ENCODE measurements around the gene GJB1.

The GJB1 gene

DNA sequence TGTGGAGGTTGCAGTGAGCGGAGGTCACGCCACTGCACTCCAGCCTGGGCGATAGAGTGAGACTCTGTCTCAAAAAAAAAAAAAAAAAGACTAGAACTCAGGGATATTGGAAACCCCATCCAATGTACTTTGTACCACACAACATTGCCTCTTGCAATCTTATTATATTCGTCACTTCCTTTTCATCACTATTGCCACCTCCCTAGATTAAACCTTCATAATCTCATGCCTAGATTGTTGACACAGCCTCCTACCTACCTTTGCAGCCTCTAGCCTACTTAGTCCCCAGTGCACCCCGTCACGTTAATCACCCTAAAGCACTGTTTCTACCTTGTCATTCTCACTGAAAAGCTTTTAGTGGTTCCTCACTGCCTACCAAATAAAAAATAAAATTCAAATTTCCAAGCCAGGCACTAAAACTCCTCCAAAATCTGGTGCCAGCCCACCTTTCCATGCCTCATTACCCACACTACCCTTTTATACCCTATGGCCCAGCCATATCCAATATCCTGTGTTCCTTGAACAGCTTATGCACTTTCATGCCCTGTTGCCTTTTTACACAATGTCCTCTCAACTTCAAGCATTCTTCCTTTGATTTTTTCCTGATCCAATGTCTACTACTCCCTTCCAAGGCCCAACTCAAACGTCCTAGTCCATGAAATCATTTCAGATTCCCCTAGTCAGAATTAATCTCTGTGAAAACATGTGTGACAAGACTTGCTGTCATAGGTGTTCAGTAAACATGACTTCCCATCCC is 23.6 kb upstream of the GJB1 start:
- Histone ChIP-seq H3K4me1 (no peaks in the 10 kb centered on the region), H3K36me3 (no peaks in the 10 kb centered on the region), H3K4me3 (no peak overlapping the region), H3K27ac (no peak overlapping the region), H3K27me3 (no peaks in the 10 kb centered on the region), H3K9me3 (no peaks in the 10 kb centered on the region)
- intact Hi-C loops (cut with DNase I; ENCODE audit: low total_unique reads), result no loop called here
- no peak for TF ChIP-seq CTCF (IDR thresholded peaks at IDR 0.05)
- no peak for DNase-seq

DNA sequence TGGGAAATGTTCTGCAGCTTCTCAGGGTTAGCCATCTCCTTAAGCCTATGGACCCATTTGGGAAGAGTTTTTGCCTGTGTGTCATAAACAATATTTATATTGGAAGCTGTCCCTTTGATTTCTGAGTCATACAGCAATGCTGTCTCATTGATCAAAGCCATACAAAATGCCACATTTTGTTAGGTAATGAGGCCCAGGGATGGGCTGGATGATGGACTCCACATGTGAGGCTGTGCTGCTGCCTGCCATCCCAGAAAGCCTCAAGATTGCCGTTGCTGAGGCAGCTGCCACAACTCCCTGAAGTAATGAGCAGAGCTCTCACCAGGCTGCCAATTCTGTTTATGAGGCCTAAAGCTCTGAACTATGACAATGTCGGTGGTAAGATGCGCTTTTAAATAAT is 12.2 kb upstream of the GJB1 start:
- no peak for TF ChIP-seq CTCF (IDR thresholded peaks at IDR 0.05)
- Histone ChIP-seq H3K9me3 (no peaks in the 10 kb centered on the region), H3K4me1 (no peaks in the 10 kb centered on the region), H3K27ac (no peak overlapping the region), H3K4me3 (no peak overlapping the region), H3K27me3 (no peaks in the 10 kb centered on the region), H3K36me3 (no peaks in the 10 kb centered on the region)
- no peak for DNase-seq
- intact Hi-C loops (cut with DNase I; ENCODE audit: low total_unique reads), result no loop called here

GRCh38 chrX:71212536-71212935 is 10.5 kb upstream of the GJB1 start:
- Histone ChIP-seq H3K9me3 (no peaks in the 10 kb centered on the region), H3K4me1 (no peaks in the 10 kb centered on the region), H3K27me3 (no peaks in the 10 kb centered on the region), H3K4me3 (no peak overlapping the region), H3K27ac (no peak overlapping the region), H3K36me3 (no peaks in the 10 kb centered on the region)
- TF ChIP-seq CTCF (IDR thresholded peaks at IDR 0.05), result no peak
- no peak for DNase-seq
- intact Hi-C loops (cut with DNase I; ENCODE audit: low total_unique reads), result no loop called here

GRCh38 chrX:71214152-71214551 is 8.9 kb upstream of the GJB1 start:
- no peak overlapping the region for H3K27ac ChIP-seq

DNA sequence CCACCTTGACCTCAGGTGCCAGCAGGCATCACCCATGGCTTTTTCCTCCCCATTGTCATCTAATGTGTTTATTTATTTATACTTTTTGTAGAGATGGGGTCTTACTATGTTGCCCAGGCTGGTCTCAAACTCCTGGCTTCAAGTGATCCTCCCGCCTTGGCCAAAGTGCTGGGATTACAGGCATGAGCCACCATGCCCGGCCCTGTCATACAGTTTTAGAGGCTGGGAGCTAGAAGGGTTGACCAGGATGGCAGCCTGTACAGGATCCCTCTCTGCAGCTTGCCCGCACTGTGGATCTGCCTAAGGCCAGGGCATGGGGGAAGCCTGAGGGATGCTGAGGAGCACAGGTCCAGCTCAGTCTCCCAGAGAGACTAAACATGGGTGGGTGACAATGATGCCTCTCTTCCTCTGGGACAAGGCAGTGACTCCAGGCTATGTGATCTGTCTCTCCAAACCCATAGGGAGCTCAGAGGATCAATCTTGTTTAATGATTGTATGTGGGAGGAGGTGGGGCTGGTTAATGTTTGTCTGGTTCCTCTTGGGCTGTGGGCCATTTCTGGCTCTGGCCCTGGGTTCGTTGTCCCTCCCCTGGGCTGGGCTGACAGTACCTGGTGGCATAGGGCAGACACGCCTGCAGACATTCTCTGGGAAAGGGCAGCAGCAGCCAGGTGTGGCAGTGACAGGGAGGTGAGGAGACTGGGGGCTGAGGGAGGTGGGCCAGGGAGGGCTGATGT is 8.3 kb upstream of the GJB1 start:
- Histone ChIP-seq H3K27ac (no peak overlapping the region), H3K9me3 (no peaks in the 10 kb centered on the region), H3K4me1 (no peaks in the 10 kb centered on the region), H3K4me3 (no peak overlapping the region), H3K36me3 (no peaks in the 10 kb centered on the region), H3K27me3 (no peaks in the 10 kb centered on the region)
- no peak for TF ChIP-seq CTCF (IDR thresholded peaks at IDR 0.05)
- DNase-seq, result no peak
- intact Hi-C loops (cut with DNase I; ENCODE audit: low total_unique reads), result no loop called here

More at GRCh38 chrX:71214152-71214551, 8.9 kb upstream of the GJB1 start:
- Histone ChIP-seq H3K4me3 (no peak overlapping the region), H3K27me3 (no peaks in the 10 kb centered on the region), H3K4me1 (no peaks in the 10 kb centered on the region), H3K9me3 (no peaks in the 10 kb centered on the region), H3K36me3 (no peaks in the 10 kb centered on the region)
- TF ChIP-seq CTCF (IDR thresholded peaks at IDR 0.05), result no peak
- DNase-seq, result no peak
- intact Hi-C loops (cut with DNase I; ENCODE audit: low total_unique reads), result no loop called here

Measured in tibial artery (tissue), 4 donors.